Progenitor cell of endocrine pancreas (in vitro differentiated cells): ENCODE measurements around the gene RAPGEF4. TPM values are rescaled to one million over a fixed set of nuclear protein-coding genes. Genes with fewer than 3 reads are reported as not detected.

Source experiments
- DNase-seq: peaks from one replicate; pipeline ENCODE4 v3.0.0; 2021; ENCODE audit warnings: low spot score; ENCODE audit not compliant: unreplicated experiment
- H3K27ac Mint-ChIP-seq: 2 replicates; pipeline ENCODE4 v1.8.0; 2021; ENCODE audit warnings: mild to moderate bottlenecking, moderate library complexity, mixed read lengths
- H3K27me3 Mint-ChIP-seq: 2 replicates; pipeline ENCODE4 v1.8.0; 2021; ENCODE audit warnings: mixed read lengths
- H3K36me3 Mint-ChIP-seq: 2 replicates; pipeline ENCODE4 v1.8.0; 2022; ENCODE audit warnings: mixed read lengths; ENCODE audit not compliant: insufficient read depth
- H3K4me1 Mint-ChIP-seq: 2 replicates; pipeline ENCODE4 v1.8.0; 2021; ENCODE audit warnings: low read depth, mixed read lengths
- H3K4me3 Mint-ChIP-seq: 2 replicates; pipeline ENCODE4 v1.8.0; 2021; ENCODE audit warnings: low read depth, mild to moderate bottlenecking, moderate library complexity, mixed read lengths
- H3K9me3 Mint-ChIP-seq: 2 replicates; pipeline ENCODE4 v1.8.0; 2021; ENCODE audit warnings: low read depth, mixed read lengths
- CTCF ChIP-seq: fragments of 200-600 bp; sonication (generic); IDR thresholded peaks from one replicate; pipeline ENCODE4 v1.5.0; 2021; ENCODE audit warnings: antibody characterized with exemption, mild to moderate bottlenecking; ENCODE audit not compliant: unreplicated experiment
- total RNA-seq: library from RNA; stranded (reverse); gene quantifications from 2 replicates; pipeline ENCODE4 v1.2.1, GENCODE V29; 2021

Gene RAPGEF4
- total RNA-seq, 1 donor from 2014 or later, result 8.6 TPM

- H3K36me3 Mint-ChIP-seq, result no peaks in the 10 kb centered on the region
- H3K27me3 Mint-ChIP-seq, result no peaks in the 10 kb centered on the region
- H3K9me3 Mint-ChIP-seq, result no peaks in the 10 kb centered on the region
- H3K27ac Mint-ChIP-seq, result no peak overlapping the region
- DNase-seq, result no peak
- H3K4me3 Mint-ChIP-seq, result no peak overlapping the region
- H3K4me1 Mint-ChIP-seq, result peaks cover 1% of the 10 kb centered on the region
- TF ChIP-seq CTCF, result no peak
These were observed 34.2 kb downstream of the RAPGEF4 start for GRCh38 chr2:172769879-172770278.

- no peaks in the 10 kb centered on the region for H3K27me3 Mint-ChIP-seq
- no peaks in the 10 kb centered on the region for H3K9me3 Mint-ChIP-seq
- no peak overlapping the region for H3K27ac Mint-ChIP-seq
- TF ChIP-seq CTCF, result no peak
- peaks cover 1% of the 10 kb centered on the region for H3K4me1 Mint-ChIP-seq
- H3K4me3 Mint-ChIP-seq, result no peak overlapping the region
- DNase-seq, result no peak
- H3K36me3 Mint-ChIP-seq, result no peaks in the 10 kb centered on the region
These were observed 35.2 kb downstream of the RAPGEF4 start for GRCh38 chr2:172770887-172771286.

GRCh38 chr2:172772633-172773032, 37.0 kb downstream of the RAPGEF4 start:
- TF ChIP-seq CTCF, result no peak
- Mint-ChIP-seq H3K4me3 (no peak overlapping the region), H3K36me3 (no peaks in the 10 kb centered on the region), H3K27me3 (no peaks in the 10 kb centered on the region), H3K27ac (no peak overlapping the region), H3K4me1 (peaks cover 3% of the 10 kb centered on the region), H3K9me3 (no peaks in the 10 kb centered on the region)
- no peak for DNase-seq

DNA sequence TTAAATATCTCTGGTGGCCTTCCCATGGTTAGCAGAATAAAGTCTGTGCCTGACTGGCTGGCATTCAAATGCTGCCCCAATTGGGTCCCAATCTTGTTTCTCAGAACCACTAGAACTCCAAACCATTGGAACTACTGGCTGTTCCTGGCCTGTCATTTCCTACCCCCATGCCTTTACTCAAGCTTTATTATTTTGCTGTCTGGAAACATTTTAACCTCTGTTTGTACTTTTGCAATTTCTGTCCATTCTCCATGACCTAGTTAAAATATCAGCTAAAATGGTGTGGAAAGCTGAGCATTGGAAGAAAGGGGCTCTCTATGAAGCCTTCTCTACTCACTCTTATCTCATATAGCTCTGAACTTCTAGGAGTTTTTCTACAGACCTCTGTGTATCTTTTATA, 38.7 kb downstream of the RAPGEF4 start:
- no peak for DNase-seq
- H3K27me3 Mint-ChIP-seq, result no peaks in the 10 kb centered on the region
- peaks cover 3% of the 10 kb centered on the region for H3K4me1 Mint-ChIP-seq
- no peaks in the 10 kb centered on the region for H3K36me3 Mint-ChIP-seq
- H3K27ac Mint-ChIP-seq, result no peak overlapping the region
- H3K4me3 Mint-ChIP-seq, result no peak overlapping the region
- TF ChIP-seq CTCF, result no peak
- no peaks in the 10 kb centered on the region for H3K9me3 Mint-ChIP-seq

GRCh38 chr2:172775319-172775718, 39.7 kb downstream of the RAPGEF4 start:
- peaks cover 3% of the 10 kb centered on the region for H3K4me1 Mint-ChIP-seq
- H3K4me3 Mint-ChIP-seq, result no peak overlapping the region
- DNase-seq, result no peak
- no peaks in the 10 kb centered on the region for H3K9me3 Mint-ChIP-seq
- H3K36me3 Mint-ChIP-seq, result no peaks in the 10 kb centered on the region
- no peak overlapping the region for H3K27ac Mint-ChIP-seq
- no peaks in the 10 kb centered on the region for H3K27me3 Mint-ChIP-seq
- TF ChIP-seq CTCF, result no peak
